ENCODE data around the gene CARMIL1. TPM values are rescaled to one million over a fixed set of nuclear protein-coding genes. Genes with fewer than 3 reads are reported as not detected.

CARMIL1 gene
- total RNA-seq, 1 donor from 2014 or later = 14.5 TPM

DNA sequence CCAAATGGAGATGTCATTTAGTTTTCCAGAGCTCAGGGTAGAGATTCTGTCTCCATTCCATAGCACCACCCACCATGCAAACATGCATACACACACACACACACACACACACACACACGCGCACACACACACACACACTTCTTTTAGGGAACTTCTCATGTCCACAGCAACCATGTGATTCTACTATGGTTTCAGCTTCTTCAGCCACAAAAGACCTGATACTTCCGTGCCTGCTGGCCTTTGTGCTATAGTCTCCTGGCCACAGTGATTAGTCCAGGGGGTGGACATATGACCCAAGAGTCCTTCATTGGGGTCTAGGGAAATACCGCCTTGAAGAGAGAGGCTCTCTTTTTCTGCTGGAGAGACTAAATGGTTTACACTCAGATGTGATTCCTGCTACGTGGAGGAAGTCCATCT lies 53.5 kb downstream of the CARMIL1 start:
- H3K4me3 Mint-ChIP-seq (ENCODE audit: unreplicated experiment) = no peak overlapping the region
- DNase-seq (ENCODE audit: low spot score) = no peak
- TF ChIP-seq, protein P1, sequence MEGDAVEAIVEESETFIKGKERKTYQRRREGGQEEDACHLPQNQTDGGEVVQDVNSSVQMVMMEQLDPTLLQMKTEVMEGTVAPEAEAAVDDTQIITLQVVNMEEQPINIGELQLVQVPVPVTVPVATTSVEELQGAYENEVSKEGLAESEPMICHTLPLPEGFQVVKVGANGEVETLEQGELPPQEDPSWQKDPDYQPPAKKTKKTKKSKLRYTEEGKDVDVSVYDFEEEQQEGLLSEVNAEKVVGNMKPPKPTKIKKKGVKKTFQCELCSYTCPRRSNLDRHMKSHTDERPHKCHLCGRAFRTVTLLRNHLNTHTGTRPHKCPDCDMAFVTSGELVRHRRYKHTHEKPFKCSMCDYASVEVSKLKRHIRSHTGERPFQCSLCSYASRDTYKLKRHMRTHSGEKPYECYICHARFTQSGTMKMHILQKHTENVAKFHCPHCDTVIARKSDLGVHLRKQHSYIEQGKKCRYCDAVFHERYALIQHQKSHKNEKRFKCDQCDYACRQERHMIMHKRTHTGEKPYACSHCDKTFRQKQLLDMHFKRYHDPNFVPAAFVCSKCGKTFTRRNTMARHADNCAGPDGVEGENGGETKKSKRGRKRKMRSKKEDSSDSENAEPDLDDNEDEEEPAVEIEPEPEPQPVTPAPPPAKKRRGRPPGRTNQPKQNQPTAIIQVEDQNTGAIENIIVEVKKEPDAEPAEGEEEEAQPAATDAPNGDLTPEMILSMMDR (IDR thresholded peaks at IDR 0.05) = no peak
- H3K4me1 Mint-ChIP-seq (ENCODE audit: low read depth) = peaks cover 26% of the 10 kb centered on the region
- H3K27me3 Mint-ChIP-seq (ENCODE audit: low read depth) = no peaks in the 10 kb centered on the region
- no peaks in the 10 kb centered on the region for H3K36me3 Mint-ChIP-seq (ENCODE audit: low read depth)
- H3K27ac Mint-ChIP-seq (ENCODE audit: unreplicated experiment) = no peak overlapping the region
- H3K9me3 Mint-ChIP-seq (ENCODE audit: low read depth) = no peaks in the 10 kb centered on the region

DNA sequence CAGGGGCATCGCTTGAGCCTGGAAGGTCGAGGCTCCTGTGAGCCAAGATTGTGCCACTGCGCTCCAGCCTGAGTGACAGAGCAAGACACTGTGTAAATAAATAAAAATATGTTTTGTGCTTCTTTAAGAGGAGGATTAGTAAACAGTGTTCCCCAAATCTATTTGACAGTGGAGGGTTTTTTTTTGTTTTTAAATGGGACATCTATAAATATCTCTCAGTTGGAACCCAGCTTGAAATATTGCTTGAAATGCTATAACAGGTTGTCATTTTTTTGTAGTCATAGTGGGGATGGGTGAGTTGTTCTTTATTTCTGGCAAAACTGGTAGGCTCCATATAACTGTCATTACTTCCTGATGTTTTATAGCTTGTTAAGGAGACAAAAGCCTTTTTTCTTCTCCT lies 54.3 kb downstream of the CARMIL1 start:
- TF ChIP-seq, protein P1 (IDR thresholded peaks at IDR 0.05) = no peak
- Mint-ChIP-seq H3K36me3 (ENCODE audit: low read depth) (no peaks in the 10 kb centered on the region), H3K27me3 (ENCODE audit: low read depth) (no peaks in the 10 kb centered on the region), H3K4me1 (ENCODE audit: low read depth) (peaks cover 26% of the 10 kb centered on the region), H3K9me3 (ENCODE audit: low read depth) (no peaks in the 10 kb centered on the region), H3K4me3 (ENCODE audit: unreplicated experiment) (no peak overlapping the region), H3K27ac (ENCODE audit: unreplicated experiment) (no peak overlapping the region)
- DNase-seq (ENCODE audit: low spot score) = no peak

DNA sequence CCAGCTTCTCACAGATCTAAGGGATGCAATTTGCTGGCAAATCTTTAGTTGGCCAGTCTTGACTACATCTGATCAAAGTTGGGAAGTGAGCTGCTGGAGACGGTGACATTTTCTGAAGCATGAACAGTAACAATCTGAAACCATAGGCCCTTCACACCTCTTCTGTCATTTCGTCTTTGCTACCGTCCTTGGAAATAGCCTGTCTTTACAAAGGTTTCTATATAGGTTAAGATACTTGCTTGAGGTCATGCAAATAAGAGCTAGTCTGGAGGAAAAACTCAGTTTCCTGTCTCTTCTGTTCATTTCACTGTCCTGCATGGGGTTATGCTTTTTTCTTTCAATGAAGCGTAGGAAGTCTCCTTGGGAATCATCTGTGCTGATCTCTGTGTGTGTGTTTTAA lies 55.6 kb downstream of the CARMIL1 start:
- peaks cover 24% of the 10 kb centered on the region for H3K4me1 Mint-ChIP-seq (ENCODE audit: low read depth)
- DNase-seq (ENCODE audit: low spot score) = no peak
- no peaks in the 10 kb centered on the region for H3K27me3 Mint-ChIP-seq (ENCODE audit: low read depth)
- no peaks in the 10 kb centered on the region for H3K36me3 Mint-ChIP-seq (ENCODE audit: low read depth)
- TF ChIP-seq, protein P1 (IDR thresholded peaks at IDR 0.05) = no peak
- no peak overlapping the region for H3K4me3 Mint-ChIP-seq (ENCODE audit: unreplicated experiment)
- no peak overlapping the region for H3K27ac Mint-ChIP-seq (ENCODE audit: unreplicated experiment)
- no peaks in the 10 kb centered on the region for H3K9me3 Mint-ChIP-seq (ENCODE audit: low read depth)

DNA sequence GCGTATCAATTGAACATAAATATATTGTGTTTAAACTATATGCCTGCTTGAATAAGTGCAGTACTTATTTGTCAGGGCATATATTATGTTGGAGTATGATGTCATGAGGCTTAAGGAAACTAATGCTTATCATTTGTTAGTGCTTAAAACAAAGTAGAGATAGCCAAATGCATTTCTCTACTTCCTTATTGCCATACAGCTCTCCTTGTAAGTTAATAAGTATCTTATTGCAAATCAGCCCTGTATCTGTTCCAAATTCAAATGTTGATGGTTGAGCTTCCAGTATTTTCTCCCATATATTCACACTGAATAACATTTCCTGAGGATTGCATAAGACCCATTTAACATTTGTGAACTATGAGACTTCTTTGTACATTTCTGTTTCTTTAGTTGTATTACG lies 57.8 kb downstream of the CARMIL1 start:
- no peaks in the 10 kb centered on the region for H3K9me3 Mint-ChIP-seq (ENCODE audit: low read depth)
- TF ChIP-seq, protein P1 (IDR thresholded peaks at IDR 0.05) = no peak
- no peak for DNase-seq (ENCODE audit: low spot score)
- no peak overlapping the region for H3K27ac Mint-ChIP-seq (ENCODE audit: unreplicated experiment)
- peaks cover 9% of the 10 kb centered on the region for H3K4me1 Mint-ChIP-seq (ENCODE audit: low read depth)
- H3K27me3 Mint-ChIP-seq (ENCODE audit: low read depth) = no peaks in the 10 kb centered on the region
- no peaks in the 10 kb centered on the region for H3K36me3 Mint-ChIP-seq (ENCODE audit: low read depth)
- no peak overlapping the region for H3K4me3 Mint-ChIP-seq (ENCODE audit: unreplicated experiment)

DNA sequence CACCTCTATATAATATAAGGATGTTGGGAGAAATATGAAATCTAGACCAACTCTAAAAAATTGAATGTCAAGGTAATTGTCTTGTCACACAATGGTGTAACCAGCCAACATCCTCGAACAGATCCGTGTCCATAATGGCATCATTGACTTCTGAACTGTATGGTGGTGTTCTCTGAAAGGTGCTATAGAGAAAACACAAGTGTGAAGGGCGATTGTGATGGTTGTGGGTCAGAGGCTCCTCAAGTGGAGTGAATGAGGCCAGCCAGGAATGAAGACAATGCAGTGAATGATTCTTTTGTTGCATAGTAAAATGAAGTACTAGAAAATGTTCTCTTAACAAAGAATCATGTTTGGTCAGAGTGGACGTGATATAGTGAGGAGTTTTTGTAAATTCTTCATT lies 58.3 kb downstream of the CARMIL1 start:
- no peaks in the 10 kb centered on the region for H3K9me3 Mint-ChIP-seq (ENCODE audit: low read depth)

More for the DNA sequence above, 58.3 kb downstream of the CARMIL1 start:
- no peak overlapping the region for H3K27ac Mint-ChIP-seq (ENCODE audit: unreplicated experiment)
- H3K4me1 Mint-ChIP-seq (ENCODE audit: low read depth) = peaks cover 9% of the 10 kb centered on the region
- no peak for DNase-seq (ENCODE audit: low spot score)
- TF ChIP-seq, protein P1 (IDR thresholded peaks at IDR 0.05) = no peak
- no peaks in the 10 kb centered on the region for H3K27me3 Mint-ChIP-seq (ENCODE audit: low read depth)
- H3K4me3 Mint-ChIP-seq (ENCODE audit: unreplicated experiment) = no peak overlapping the region
- no peaks in the 10 kb centered on the region for H3K36me3 Mint-ChIP-seq (ENCODE audit: low read depth)

Measured in chondrocyte (in vitro differentiated cells).